Transverse colon (tissue), 3 donors: ENCODE results near the gene PSMA8.

Experiments
- POLR2A ChIP-seq: fragments of 450-650 bp; IDR thresholded peaks from one replicate; pipeline ENCODE4 v1.6.1; 2016; ENCODE audit warnings: antibody characterized with exemption, mild to moderate bottlenecking, moderate library complexity
- TF ChIP-seq, protein P1 (sequence below), 5 experiments: fragments of 200-600 bp in 3 of 5; fragments of 450-650 bp in 2 of 5; sonication (generic) in 3 of 5; IDR thresholded peaks; 1 replicate in 2 of 5; 2 replicates in 3 of 5; pipeline ENCODE4 v1.5.1; 2016 to 2017; ENCODE audit warnings: antibody characterized with exemption in 5 of 5, inconsistent platforms in 3 of 5, mild to moderate bottlenecking in 2 of 5, moderate library complexity in 1 of 5

DNA sequence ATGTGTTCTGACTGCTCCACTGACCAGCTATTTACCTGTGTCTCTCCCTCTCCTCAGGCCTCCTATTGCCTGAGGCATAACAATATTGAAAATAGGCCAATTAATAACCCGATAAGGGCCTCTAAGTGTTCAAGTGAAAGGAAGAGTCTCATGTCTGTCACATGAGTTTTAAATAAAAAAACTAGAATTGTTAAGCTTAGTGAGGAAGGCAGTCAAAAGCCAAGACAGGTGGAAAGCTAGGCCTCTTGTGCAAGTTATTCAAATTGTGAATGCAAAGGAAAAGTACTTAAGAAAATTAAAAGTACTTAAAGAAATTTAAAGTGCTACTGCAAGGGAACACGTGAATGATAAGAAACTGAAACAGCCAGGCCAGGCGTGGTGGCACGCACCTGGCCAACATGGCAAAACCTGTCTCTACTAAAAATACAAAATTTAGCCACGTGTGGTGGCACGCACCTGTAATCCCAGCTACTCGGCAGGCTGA, 47.7 kb downstream of the PSMA8 start:
- TF ChIP-seq, protein P1, sequence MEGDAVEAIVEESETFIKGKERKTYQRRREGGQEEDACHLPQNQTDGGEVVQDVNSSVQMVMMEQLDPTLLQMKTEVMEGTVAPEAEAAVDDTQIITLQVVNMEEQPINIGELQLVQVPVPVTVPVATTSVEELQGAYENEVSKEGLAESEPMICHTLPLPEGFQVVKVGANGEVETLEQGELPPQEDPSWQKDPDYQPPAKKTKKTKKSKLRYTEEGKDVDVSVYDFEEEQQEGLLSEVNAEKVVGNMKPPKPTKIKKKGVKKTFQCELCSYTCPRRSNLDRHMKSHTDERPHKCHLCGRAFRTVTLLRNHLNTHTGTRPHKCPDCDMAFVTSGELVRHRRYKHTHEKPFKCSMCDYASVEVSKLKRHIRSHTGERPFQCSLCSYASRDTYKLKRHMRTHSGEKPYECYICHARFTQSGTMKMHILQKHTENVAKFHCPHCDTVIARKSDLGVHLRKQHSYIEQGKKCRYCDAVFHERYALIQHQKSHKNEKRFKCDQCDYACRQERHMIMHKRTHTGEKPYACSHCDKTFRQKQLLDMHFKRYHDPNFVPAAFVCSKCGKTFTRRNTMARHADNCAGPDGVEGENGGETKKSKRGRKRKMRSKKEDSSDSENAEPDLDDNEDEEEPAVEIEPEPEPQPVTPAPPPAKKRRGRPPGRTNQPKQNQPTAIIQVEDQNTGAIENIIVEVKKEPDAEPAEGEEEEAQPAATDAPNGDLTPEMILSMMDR (IDR thresholded peaks at IDR 0.05): no peak
- no peak for TF ChIP-seq POLR2A
